Measurements from ENCODE around the gene NPHS1. TPM values are rescaled to one million over a fixed set of nuclear protein-coding genes. Genes with fewer than 3 reads are reported as not detected.

The NPHS1 gene
- total and polyA plus RNA-seq, 9 of the 15 experiments (the other 6 are each of a cell fraction or from before 2014, with no cell fraction given), result 0.01 to 0.28 (median 0.14) TPM; not detected in 5

DNA sequence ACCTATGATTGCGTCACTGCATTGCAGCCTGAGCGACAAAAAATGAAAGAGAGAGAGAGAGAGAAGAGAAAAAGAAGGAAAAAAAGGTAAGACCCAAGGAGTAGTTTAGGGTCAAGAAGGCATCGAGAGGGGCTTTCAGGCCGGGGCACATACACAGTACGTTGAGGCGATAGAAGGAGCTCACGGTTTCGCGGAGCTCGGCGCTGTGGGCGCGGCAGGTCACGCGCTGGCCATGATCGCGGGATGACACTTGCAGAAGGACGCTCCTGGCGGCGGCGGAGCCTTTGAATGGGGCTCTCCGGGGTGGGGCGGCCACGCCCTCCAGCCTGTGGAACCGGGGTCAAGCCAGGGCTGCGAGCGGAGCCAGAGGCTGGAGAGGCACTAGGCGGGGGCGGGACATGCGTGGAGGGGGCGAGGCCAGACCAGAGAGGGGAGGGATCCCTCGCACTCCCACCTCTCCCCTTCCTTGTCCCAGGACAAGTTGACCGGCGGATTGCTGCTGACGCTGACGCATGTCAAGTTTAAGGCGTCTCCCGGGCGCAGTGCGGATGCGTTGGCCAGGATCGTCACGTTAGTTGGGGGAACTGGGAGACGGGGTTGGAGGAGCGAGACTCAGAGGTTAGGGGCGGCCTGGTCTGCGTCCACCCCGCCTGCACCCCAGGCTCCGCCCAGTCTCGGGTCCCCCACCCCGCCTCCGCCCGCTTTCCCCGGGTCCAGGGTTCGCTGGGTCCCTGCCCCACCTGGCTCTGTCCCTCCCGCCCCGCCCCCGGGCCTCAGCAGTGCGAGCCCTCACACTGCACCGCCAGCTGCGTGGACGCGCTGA is 6.9 kb downstream of the NPHS1 start (continued):
- TF ChIP-seq ZNF785 (CRISPR knock-in tag; IDR thresholded peaks at IDR 0.05) (no peak), YY1 (IDR thresholded peaks at IDR 0.05; ENCODE audit: borderline replicate concordance in 1 of 3, control insufficient read depth in 1 of 3, extremely low read depth in 1 of 3, insufficient read depth in 3 of 3, insufficient read length in 1 of 3, insufficient replicate concordance in 2 of 3, low read depth in 1 of 3, low read length in 2 of 3) (peak in 1 of 3 experiments; percentile 47), GABPB1 (CRISPR knock-in tag; IDR thresholded peaks at IDR 0.05) (peak; percentile 52), PPARD (CRISPR knock-in tag; IDR thresholded peaks at IDR 0.05) (no peak), CBX5 (IDR thresholded peaks at IDR 0.05; ENCODE audit: borderline replicate concordance, low read depth) (no peak), BACH1 (tag; IDR thresholded peaks at IDR 0.05) (no peak), ZNF197 (CRISPR knock-in tag; IDR thresholded peaks at IDR 0.05; ENCODE audit: low read depth) (no peak), RCOR1 (IDR thresholded peaks at IDR 0.05; ENCODE audit: borderline replicate concordance in 1 of 2, low read depth in 2 of 2, low read length in 2 of 2) (peak in 1 of 2 experiments; percentile 46; a peak in 1 of 4 replicates), ZFPM2 (CRISPR knock-in tag; IDR thresholded peaks at IDR 0.05) (no peak), SAFB (IDR thresholded peaks at IDR 0.05; ENCODE audit: borderline replicate concordance, low read depth, low read length) (peak; percentile 71; the same call in 1 of the 2 replicates), OTX1 (CRISPR knock-in tag; IDR thresholded peaks at IDR 0.05) (no peak), HDAC2 (IDR thresholded peaks at IDR 0.05) (no peak; the same call in 1 of the 2 replicates)
- TF ChIP-seq, protein P1, sequence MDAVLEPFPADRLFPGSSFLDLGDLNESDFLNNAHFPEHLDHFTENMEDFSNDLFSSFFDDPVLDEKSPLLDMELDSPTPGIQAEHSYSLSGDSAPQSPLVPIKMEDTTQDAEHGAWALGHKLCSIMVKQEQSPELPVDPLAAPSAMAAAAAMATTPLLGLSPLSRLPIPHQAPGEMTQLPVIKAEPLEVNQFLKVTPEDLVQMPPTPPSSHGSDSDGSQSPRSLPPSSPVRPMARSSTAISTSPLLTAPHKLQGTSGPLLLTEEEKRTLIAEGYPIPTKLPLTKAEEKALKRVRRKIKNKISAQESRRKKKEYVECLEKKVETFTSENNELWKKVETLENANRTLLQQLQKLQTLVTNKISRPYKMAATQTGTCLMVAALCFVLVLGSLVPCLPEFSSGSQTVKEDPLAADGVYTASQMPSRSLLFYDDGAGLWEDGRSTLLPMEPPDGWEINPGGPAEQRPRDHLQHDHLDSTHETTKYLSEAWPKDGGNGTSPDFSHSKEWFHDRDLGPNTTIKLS (IDR thresholded peaks at IDR 0.05; ENCODE audit: borderline replicate concordance, low read depth), result no peak
- TF ChIP-seq, protein P2, sequence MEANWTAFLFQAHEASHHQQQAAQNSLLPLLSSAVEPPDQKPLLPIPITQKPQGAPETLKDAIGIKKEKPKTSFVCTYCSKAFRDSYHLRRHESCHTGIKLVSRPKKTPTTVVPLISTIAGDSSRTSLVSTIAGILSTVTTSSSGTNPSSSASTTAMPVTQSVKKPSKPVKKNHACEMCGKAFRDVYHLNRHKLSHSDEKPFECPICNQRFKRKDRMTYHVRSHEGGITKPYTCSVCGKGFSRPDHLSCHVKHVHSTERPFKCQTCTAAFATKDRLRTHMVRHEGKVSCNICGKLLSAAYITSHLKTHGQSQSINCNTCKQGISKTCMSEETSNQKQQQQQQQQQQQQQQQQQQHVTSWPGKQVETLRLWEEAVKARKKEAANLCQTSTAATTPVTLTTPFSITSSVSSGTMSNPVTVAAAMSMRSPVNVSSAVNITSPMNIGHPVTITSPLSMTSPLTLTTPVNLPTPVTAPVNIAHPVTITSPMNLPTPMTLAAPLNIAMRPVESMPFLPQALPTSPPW (CRISPR knock-in tag; IDR thresholded peaks at IDR 0.05), result peak; percentile 55
- TF ChIP-seq, protein P3, sequence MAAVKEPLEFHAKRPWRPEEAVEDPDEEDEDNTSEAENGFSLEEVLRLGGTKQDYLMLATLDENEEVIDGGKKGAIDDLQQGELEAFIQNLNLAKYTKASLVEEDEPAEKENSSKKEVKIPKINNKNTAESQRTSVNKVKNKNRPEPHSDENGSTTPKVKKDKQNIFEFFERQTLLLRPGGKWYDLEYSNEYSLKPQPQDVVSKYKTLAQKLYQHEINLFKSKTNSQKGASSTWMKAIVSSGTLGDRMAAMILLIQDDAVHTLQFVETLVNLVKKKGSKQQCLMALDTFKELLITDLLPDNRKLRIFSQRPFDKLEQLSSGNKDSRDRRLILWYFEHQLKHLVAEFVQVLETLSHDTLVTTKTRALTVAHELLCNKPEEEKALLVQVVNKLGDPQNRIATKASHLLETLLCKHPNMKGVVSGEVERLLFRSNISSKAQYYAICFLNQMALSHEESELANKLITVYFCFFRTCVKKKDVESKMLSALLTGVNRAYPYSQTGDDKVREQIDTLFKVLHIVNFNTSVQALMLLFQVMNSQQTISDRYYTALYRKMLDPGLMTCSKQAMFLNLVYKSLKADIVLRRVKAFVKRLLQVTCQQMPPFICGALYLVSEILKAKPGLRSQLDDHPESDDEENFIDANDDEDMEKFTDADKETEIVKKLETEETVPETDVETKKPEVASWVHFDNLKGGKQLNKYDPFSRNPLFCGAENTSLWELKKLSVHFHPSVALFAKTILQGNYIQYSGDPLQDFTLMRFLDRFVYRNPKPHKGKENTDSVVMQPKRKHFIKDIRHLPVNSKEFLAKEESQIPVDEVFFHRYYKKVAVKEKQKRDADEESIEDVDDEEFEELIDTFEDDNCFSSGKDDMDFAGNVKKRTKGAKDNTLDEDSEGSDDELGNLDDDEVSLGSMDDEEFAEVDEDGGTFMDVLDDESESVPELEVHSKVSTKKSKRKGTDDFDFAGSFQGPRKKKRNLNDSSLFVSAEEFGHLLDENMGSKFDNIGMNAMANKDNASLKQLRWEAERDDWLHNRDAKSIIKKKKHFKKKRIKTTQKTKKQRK (IDR thresholded peaks at IDR 0.05; ENCODE audit: borderline replicate concordance, low read depth, low read length), result no peak
- TF ChIP-seq, protein P4, sequence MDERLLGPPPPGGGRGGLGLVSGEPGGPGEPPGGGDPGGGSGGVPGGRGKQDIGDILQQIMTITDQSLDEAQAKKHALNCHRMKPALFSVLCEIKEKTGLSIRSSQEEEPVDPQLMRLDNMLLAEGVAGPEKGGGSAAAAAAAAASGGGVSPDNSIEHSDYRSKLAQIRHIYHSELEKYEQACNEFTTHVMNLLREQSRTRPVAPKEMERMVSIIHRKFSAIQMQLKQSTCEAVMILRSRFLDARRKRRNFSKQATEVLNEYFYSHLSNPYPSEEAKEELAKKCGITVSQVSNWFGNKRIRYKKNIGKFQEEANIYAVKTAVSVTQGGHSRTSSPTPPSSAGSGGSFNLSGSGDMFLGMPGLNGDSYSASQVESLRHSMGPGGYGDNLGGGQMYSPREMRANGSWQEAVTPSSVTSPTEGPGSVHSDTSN (CRISPR knock-in tag; IDR thresholded peaks at IDR 0.05; ENCODE audit: low read depth), result no peak
- TF ChIP-seq, protein P4 (tag; conservative IDR thresholded peaks at IDR 0.05; ENCODE audit: low read depth), result 0 out of 2 replicates have a peak, but pooled peaks have one; percentile 9

Measured in K562 (cell line).